ENCODE results near the gene KCNK1. TPM values are rescaled to one million over a fixed set of nuclear protein-coding genes. Genes with fewer than 3 reads are reported as not detected.
"Not testable (repeated sequence)": the region's sequence is repeated elsewhere in the genome, so short reads cannot be mapped to it uniquely, and the experiment has no call there.

The KCNK1 gene
- total RNA-seq, 2 donors from 2014 or later, result 5.2 to 6.3 TPM

DNA sequence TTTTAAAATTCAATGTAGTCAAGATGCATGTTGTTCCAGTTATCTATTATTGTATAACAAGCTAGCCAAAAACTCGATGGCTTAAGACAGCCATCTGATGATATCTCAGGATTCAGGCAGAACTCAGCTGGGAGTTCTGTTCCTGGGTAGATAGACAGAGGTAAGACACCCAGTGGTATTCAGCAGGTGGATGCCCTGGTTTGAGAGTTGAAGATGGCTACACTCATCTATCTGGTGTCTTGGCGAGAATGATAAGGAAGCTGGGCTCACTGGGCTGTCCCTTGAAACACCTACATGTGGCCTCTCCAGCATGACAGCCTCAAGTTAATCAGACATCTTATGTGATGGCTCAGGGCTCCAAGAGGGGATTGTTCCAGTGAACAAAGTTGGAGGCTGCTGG is 3.3 kb upstream of the KCNK1 start:
- H3K27me3 ChIP-seq, result no peaks in the 10 kb centered on the region
- peaks cover 16% of the 10 kb centered on the region for H3K4me1 ChIP-seq
- H3K36me3 ChIP-seq (replicated peaks in 1 of 2; ENCODE audit: insufficient read depth in 1 of 2, low read depth in 2 of 2), result no peaks in the 10 kb centered on the region
- no peak for TF ChIP-seq POLR2A (IDR thresholded peaks at IDR 0.05)
- TF ChIP-seq, protein P1, sequence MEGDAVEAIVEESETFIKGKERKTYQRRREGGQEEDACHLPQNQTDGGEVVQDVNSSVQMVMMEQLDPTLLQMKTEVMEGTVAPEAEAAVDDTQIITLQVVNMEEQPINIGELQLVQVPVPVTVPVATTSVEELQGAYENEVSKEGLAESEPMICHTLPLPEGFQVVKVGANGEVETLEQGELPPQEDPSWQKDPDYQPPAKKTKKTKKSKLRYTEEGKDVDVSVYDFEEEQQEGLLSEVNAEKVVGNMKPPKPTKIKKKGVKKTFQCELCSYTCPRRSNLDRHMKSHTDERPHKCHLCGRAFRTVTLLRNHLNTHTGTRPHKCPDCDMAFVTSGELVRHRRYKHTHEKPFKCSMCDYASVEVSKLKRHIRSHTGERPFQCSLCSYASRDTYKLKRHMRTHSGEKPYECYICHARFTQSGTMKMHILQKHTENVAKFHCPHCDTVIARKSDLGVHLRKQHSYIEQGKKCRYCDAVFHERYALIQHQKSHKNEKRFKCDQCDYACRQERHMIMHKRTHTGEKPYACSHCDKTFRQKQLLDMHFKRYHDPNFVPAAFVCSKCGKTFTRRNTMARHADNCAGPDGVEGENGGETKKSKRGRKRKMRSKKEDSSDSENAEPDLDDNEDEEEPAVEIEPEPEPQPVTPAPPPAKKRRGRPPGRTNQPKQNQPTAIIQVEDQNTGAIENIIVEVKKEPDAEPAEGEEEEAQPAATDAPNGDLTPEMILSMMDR (IDR thresholded peaks at IDR 0.05), result no peak
- DNase-seq (no peak), ATAC-seq (no peak)
- H3K4me3 ChIP-seq, result no peak overlapping the region
- WGBS, 2 donors, result 73 to 80% methylated on average over 2 of the region's 2 CpGs
- H3K27ac ChIP-seq, result no peak overlapping the region
- intact Hi-C loops (cut with DNase I), result no loop called here
- no peaks in the 10 kb centered on the region for H3K9me3 ChIP-seq

DNA sequence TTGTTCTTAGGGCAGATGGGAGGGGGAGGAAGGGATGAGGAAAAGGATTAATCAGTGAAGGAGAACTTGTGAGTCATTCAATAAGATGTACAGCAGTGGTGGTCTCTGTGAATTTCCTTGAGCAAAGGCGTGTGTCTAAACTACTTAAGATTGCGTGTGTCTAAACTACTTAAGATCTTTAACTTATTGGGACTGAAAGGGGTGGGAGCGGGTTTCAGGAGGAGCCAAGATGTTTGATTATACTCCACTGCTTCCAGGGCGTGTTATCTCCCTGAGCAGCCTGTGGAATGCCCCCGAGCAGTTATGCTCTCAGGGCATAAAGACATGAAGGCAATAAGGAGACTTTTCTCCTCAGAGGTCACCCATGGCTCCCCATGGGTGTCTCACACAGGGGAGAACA is 2.5 kb upstream of the KCNK1 start:
- H3K9me3 ChIP-seq; ATAC-seq; H3K27me3 ChIP-seq; DNase-seq; H3K36me3 ChIP-seq (replicated peaks in 1 of 2; ENCODE audit: insufficient read depth in 1 of 2, low read depth in 2 of 2); H3K4me3 ChIP-seq; intact Hi-C loops (cut with DNase I); H3K27ac ChIP-seq: not testable (repeated sequence)
- H3K4me1 ChIP-seq, result peaks cover 20% of the 10 kb centered on the region
- 53 to 62% methylated on average over 5 of the region's 5 CpGs for WGBS, 2 donors

GRCh38 chr1:233614173-233614742 is 352 bp downstream of the KCNK1 start:
- peak; percentile 46 to 63 (median 56) for DNase-seq
- H3K27ac ChIP-seq, result peak overlapping the region; percentile 28 to 85 (median 70)
- H3K4me3 ChIP-seq, result peak overlapping the region; percentile 68 to 71
- peaks cover 20% of the 10 kb centered on the region for H3K4me1 ChIP-seq
- no peaks in the 10 kb centered on the region for H3K9me3 ChIP-seq
- no peaks in the 10 kb centered on the region for H3K36me3 ChIP-seq (replicated peaks in 1 of 2; ENCODE audit: insufficient read depth in 1 of 2, low read depth in 2 of 2)
- no peaks in the 10 kb centered on the region for H3K27me3 ChIP-seq
- TF ChIP-seq POLR2A (IDR thresholded peaks at IDR 0.05), result no peak
- peak; percentile 26 for ATAC-seq
- WGBS, 2 donors, result 1% methylated on average over 43 of the region's 43 CpGs; no CpG with 5 or more reads in 1 of the 2 donors
- intact Hi-C loops (cut with DNase I), result no loop called here

- Histone ChIP-seq H3K9me3 (no peaks in the 10 kb centered on the region), H3K27ac (peak overlapping the region in 1 of 4 donors; percentile 56), H3K36me3 (replicated peaks in 1 of 2; ENCODE audit: insufficient read depth in 1 of 2, low read depth in 2 of 2) (no peaks in the 10 kb centered on the region), H3K4me1 (peaks cover 20% of the 10 kb centered on the region), H3K27me3 (no peaks in the 10 kb centered on the region), H3K4me3 (peak overlapping the region; percentile 68 to 71)
- ATAC-seq, result no peak
- DNase-seq, result peak; percentile 8 to 39 (median 28)
- WGBS, 2 donors, result 27 to 31% methylated on average over 21 to 36 of the region's 36 CpGs
- intact Hi-C loops (cut with DNase I), result no loop called here
- TF ChIP-seq POLR2A (IDR thresholded peaks at IDR 0.05), result no peak
- TF ChIP-seq, protein P1 (IDR thresholded peaks at IDR 0.05), result no peak
Observed at GRCh38 chr1:233614743-233615521, 1.0 kb downstream of the KCNK1 start.

DNA sequence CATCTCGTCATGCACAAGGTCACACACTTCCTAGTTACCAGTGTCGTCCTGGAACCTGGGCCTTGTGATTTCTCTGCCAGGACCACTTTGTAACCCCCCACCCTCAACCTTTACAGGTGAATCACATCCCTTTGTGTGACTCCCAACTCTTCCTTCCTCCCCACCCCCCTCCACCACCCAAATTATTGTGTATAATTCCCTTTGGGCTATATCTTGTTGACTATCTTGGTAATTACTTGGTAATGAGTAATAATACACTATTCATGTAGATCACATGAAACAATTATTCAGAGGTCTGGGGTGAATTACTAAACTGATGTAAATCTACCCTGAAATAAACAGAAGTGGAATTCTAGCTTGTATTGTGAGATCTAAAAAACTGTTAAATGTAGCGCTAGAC is 1.7 kb downstream of the KCNK1 start:
- TF ChIP-seq, protein P1 (IDR thresholded peaks at IDR 0.05), result no peak
- TF ChIP-seq POLR2A (IDR thresholded peaks at IDR 0.05), result no peak
- H3K9me3 ChIP-seq, result no peaks in the 10 kb centered on the region
- no peak overlapping the region for H3K27ac ChIP-seq
- no peaks in the 10 kb centered on the region for H3K36me3 ChIP-seq (replicated peaks in 1 of 2; ENCODE audit: insufficient read depth in 1 of 2, low read depth in 2 of 2)
- intact Hi-C loops (cut with DNase I), result no loop called here
- no peak for ATAC-seq
- H3K4me1 ChIP-seq, result peaks cover 20% of the 10 kb centered on the region
- H3K4me3 ChIP-seq, result no peak overlapping the region
- no peaks in the 10 kb centered on the region for H3K27me3 ChIP-seq
- DNase-seq, result no peak
- WGBS, 2 donors, result 38 to 46% methylated on average over 3 of the region's 3 CpGs
